ENCODE results near the gene SINHCAF.
"Not testable (repeated sequence)": the region's sequence is repeated elsewhere in the genome, so short reads cannot be mapped to it uniquely, and the experiment has no call there.

The SINHCAF gene

GRCh38 chr12:31249356-31249755 is 76.6 kb downstream of the SINHCAF start:
- Histone ChIP-seq H3K4me3 (ENCODE audit: insufficient read depth, low read depth, low read length, poor library complexity, severe bottlenecking) (no peak overlapping the region), H3K4me1 (ENCODE audit: control insufficient read depth, insufficient read depth, low read length, poor library complexity, severe bottlenecking) (no peaks in the 10 kb centered on the region), H3K36me3 (ENCODE audit: control insufficient read depth, insufficient read depth, low read length) (no peaks in the 10 kb centered on the region), H3K27me3 (replicated peaks; ENCODE audit: control insufficient read depth, insufficient read depth, low read length, poor library complexity, severe bottlenecking) (no peaks in the 10 kb centered on the region), H3K9me3 (ENCODE audit: control insufficient read depth, low read length) (no peaks in the 10 kb centered on the region), H3K27ac (ENCODE audit: insufficient read depth, low read length, poor library complexity, severe bottlenecking) (no peak overlapping the region)
- no peak for DNase-seq

DNA sequence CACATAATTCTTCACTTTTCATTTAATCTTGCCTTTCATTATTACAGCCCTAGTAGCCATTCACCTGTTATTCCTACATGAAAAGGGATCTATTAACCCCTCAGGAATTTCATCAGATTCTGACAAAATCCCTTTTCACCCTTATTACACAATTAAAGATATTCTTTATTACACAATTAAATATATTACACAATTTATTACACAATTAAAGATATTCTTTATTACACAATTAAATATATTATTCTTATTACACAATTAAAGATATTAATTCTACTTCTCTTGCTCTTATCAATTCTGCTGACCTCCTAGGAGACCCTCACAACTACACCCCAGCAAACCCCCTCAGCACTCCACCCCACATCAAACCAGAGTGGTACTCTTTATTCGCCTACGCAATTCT is 77.1 kb downstream of the SINHCAF start:
- H3K27ac ChIP-seq (ENCODE audit: insufficient read depth, low read length, poor library complexity, severe bottlenecking): no peak overlapping the region
- no peaks in the 10 kb centered on the region for H3K27me3 ChIP-seq (replicated peaks; ENCODE audit: control insufficient read depth, insufficient read depth, low read length, poor library complexity, severe bottlenecking)
- no peaks in the 10 kb centered on the region for H3K4me1 ChIP-seq (ENCODE audit: control insufficient read depth, insufficient read depth, low read length, poor library complexity, severe bottlenecking)
- no peaks in the 10 kb centered on the region for H3K36me3 ChIP-seq (ENCODE audit: control insufficient read depth, insufficient read depth, low read length)
- H3K4me3 ChIP-seq (ENCODE audit: insufficient read depth, low read depth, low read length, poor library complexity, severe bottlenecking): no peak overlapping the region
- DNase-seq: no peak
- H3K9me3 ChIP-seq (ENCODE audit: control insufficient read depth, low read length): no peaks in the 10 kb centered on the region

DNA sequence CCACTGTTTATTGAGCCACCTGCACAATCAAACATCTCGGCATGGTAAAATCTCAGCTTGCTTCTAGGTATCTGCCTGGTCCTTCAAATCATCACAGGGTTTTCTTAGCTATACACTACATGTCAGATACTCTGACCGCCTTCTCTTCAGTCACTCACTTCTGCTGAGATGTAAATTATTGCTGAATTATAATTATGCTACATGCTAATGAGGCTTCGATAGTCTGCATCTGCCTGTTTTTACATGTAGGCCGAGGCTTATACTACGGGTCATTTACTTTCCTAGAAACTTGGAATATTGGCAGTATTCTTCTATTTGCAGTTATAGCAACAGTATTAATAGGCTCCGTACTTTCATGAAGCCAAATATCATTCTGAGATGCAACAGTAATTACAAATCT is 77.6 kb downstream of the SINHCAF start:
- H3K27ac ChIP-seq (ENCODE audit: insufficient read depth, low read length, poor library complexity, severe bottlenecking): no peak overlapping the region
- no peaks in the 10 kb centered on the region for H3K9me3 ChIP-seq (ENCODE audit: control insufficient read depth, low read length)
- no peak overlapping the region for H3K4me3 ChIP-seq (ENCODE audit: insufficient read depth, low read depth, low read length, poor library complexity, severe bottlenecking)
- DNase-seq: no peak
- no peaks in the 10 kb centered on the region for H3K27me3 ChIP-seq (replicated peaks; ENCODE audit: control insufficient read depth, insufficient read depth, low read length, poor library complexity, severe bottlenecking)
- H3K4me1 ChIP-seq (ENCODE audit: control insufficient read depth, insufficient read depth, low read length, poor library complexity, severe bottlenecking): no peaks in the 10 kb centered on the region
- H3K36me3 ChIP-seq (ENCODE audit: control insufficient read depth, insufficient read depth, low read length): no peaks in the 10 kb centered on the region

GRCh38 chr12:31246470-31246850 is 79.5 kb downstream of the SINHCAF start:
- Histone ChIP-seq H3K27ac (ENCODE audit: insufficient read depth, low read length, poor library complexity, severe bottlenecking) (no peak overlapping the region), H3K4me3 (ENCODE audit: insufficient read depth, low read depth, low read length, poor library complexity, severe bottlenecking) (no peak overlapping the region)
- no peak for DNase-seq

GRCh38 chr12:31245822-31246469 is 80.0 kb downstream of the SINHCAF start:
- Histone ChIP-seq H3K4me3 (ENCODE audit: insufficient read depth, low read depth, low read length, poor library complexity, severe bottlenecking) (no peak overlapping the region), H3K9me3 (ENCODE audit: control insufficient read depth, low read length) (no peaks in the 10 kb centered on the region), H3K36me3 (ENCODE audit: control insufficient read depth, insufficient read depth, low read length) (no peaks in the 10 kb centered on the region), H3K27me3 (replicated peaks; ENCODE audit: control insufficient read depth, insufficient read depth, low read length, poor library complexity, severe bottlenecking) (no peaks in the 10 kb centered on the region), H3K27ac (ENCODE audit: insufficient read depth, low read length, poor library complexity, severe bottlenecking) (no peak overlapping the region), H3K4me1 (ENCODE audit: control insufficient read depth, insufficient read depth, low read length, poor library complexity, severe bottlenecking) (no peaks in the 10 kb centered on the region)
- DNase-seq: no peak

More at GRCh38 chr12:31246470-31246850, 79.5 kb downstream of the SINHCAF start:
- no peaks in the 10 kb centered on the region for H3K4me1 ChIP-seq (ENCODE audit: control insufficient read depth, insufficient read depth, low read length, poor library complexity, severe bottlenecking)
- no peaks in the 10 kb centered on the region for H3K9me3 ChIP-seq (ENCODE audit: control insufficient read depth, low read length)
- H3K27me3 ChIP-seq (replicated peaks; ENCODE audit: control insufficient read depth, insufficient read depth, low read length, poor library complexity, severe bottlenecking): no peaks in the 10 kb centered on the region
- no peaks in the 10 kb centered on the region for H3K36me3 ChIP-seq (ENCODE audit: control insufficient read depth, insufficient read depth, low read length)

GRCh38 chr12:31242418-31242817 is 83.5 kb downstream of the SINHCAF start:
- H3K9me3 ChIP-seq (ENCODE audit: control insufficient read depth, low read length); H3K4me3 ChIP-seq (ENCODE audit: insufficient read depth, low read depth, low read length, poor library complexity, severe bottlenecking); H3K27ac ChIP-seq (ENCODE audit: insufficient read depth, low read length, poor library complexity, severe bottlenecking); H3K4me1 ChIP-seq (ENCODE audit: control insufficient read depth, insufficient read depth, low read length, poor library complexity, severe bottlenecking); DNase-seq; H3K27me3 ChIP-seq (replicated peaks; ENCODE audit: control insufficient read depth, insufficient read depth, low read length, poor library complexity, severe bottlenecking); H3K36me3 ChIP-seq (ENCODE audit: control insufficient read depth, insufficient read depth, low read length): not testable (repeated sequence)

- no peak overlapping the region for H3K4me3 ChIP-seq (ENCODE audit: insufficient read depth, low read depth, low read length, poor library complexity, severe bottlenecking)
- H3K27me3 ChIP-seq (replicated peaks; ENCODE audit: control insufficient read depth, insufficient read depth, low read length, poor library complexity, severe bottlenecking): no peaks in the 10 kb centered on the region
- H3K4me1 ChIP-seq (ENCODE audit: control insufficient read depth, insufficient read depth, low read length, poor library complexity, severe bottlenecking): no peaks in the 10 kb centered on the region
- DNase-seq: peak in 1 of 3 donors; percentile 13
- H3K36me3 ChIP-seq (ENCODE audit: control insufficient read depth, insufficient read depth, low read length): no peaks in the 10 kb centered on the region
- no peak overlapping the region for H3K27ac ChIP-seq (ENCODE audit: insufficient read depth, low read length, poor library complexity, severe bottlenecking)
- H3K9me3 ChIP-seq (ENCODE audit: control insufficient read depth, low read length): no peaks in the 10 kb centered on the region
Observed at GRCh38 chr12:31238764-31239387, 87.1 kb downstream of the SINHCAF start.

- H3K9me3 ChIP-seq (ENCODE audit: control insufficient read depth, low read length); H3K27ac ChIP-seq (ENCODE audit: insufficient read depth, low read length, poor library complexity, severe bottlenecking); H3K4me3 ChIP-seq (ENCODE audit: insufficient read depth, low read depth, low read length, poor library complexity, severe bottlenecking); H3K36me3 ChIP-seq (ENCODE audit: control insufficient read depth, insufficient read depth, low read length); DNase-seq; H3K4me1 ChIP-seq (ENCODE audit: control insufficient read depth, insufficient read depth, low read length, poor library complexity, severe bottlenecking); H3K27me3 ChIP-seq (replicated peaks; ENCODE audit: control insufficient read depth, insufficient read depth, low read length, poor library complexity, severe bottlenecking): not testable (repeated sequence)
Observed at GRCh38 chr12:31238333-31238732, 87.6 kb downstream of the SINHCAF start.

- DNase-seq: no peak
- H3K4me1 ChIP-seq (ENCODE audit: control insufficient read depth, insufficient read depth, low read length, poor library complexity, severe bottlenecking): no peaks in the 10 kb centered on the region
- H3K9me3 ChIP-seq (ENCODE audit: control insufficient read depth, low read length): no peaks in the 10 kb centered on the region
- H3K4me3 ChIP-seq (ENCODE audit: insufficient read depth, low read depth, low read length, poor library complexity, severe bottlenecking): no peak overlapping the region
- H3K36me3 ChIP-seq (ENCODE audit: control insufficient read depth, insufficient read depth, low read length): no peaks in the 10 kb centered on the region
- H3K27me3 ChIP-seq (replicated peaks; ENCODE audit: control insufficient read depth, insufficient read depth, low read length, poor library complexity, severe bottlenecking): no peaks in the 10 kb centered on the region
- no peak overlapping the region for H3K27ac ChIP-seq (ENCODE audit: insufficient read depth, low read length, poor library complexity, severe bottlenecking)
Observed at GRCh38 chr12:31236998-31237637, 88.8 kb downstream of the SINHCAF start.

DNA sequence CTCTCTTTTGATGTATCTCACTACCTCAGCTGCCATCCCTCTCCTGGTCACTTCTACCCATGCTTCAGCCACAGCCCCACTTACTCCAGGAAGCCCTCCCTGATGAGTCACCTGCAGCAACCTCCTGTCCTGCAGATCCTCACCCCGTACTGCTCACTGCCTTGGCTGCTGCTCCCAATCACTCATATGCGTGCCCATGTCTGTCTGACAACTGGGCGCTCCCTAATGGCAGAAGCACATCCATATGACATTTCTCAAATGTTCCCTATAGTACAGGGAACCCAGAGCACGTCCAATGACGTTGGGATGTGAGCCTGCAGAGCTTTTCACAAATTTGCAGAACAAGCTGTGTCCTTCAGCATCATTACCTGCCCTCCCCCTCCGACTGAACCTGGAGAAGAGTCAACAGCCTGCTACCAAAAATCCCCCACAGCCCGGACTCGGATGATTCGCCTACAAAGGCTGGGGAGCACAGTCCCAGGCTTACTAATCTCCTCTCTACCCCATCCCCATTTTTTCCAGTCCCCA is 90.0 kb downstream of the SINHCAF start:
- Histone ChIP-seq H3K4me1 (ENCODE audit: control insufficient read depth, insufficient read depth, low read length, poor library complexity, severe bottlenecking) (no peaks in the 10 kb centered on the region), H3K27me3 (replicated peaks; ENCODE audit: control insufficient read depth, insufficient read depth, low read length, poor library complexity, severe bottlenecking) (no peaks in the 10 kb centered on the region), H3K9me3 (ENCODE audit: control insufficient read depth, low read length) (no peaks in the 10 kb centered on the region), H3K36me3 (ENCODE audit: control insufficient read depth, insufficient read depth, low read length) (no peaks in the 10 kb centered on the region), H3K4me3 (ENCODE audit: insufficient read depth, low read depth, low read length, poor library complexity, severe bottlenecking) (no peak overlapping the region), H3K27ac (ENCODE audit: insufficient read depth, low read length, poor library complexity, severe bottlenecking) (no peak overlapping the region)
- no peak for DNase-seq

Measured in effector memory CD4-positive, alpha-beta T cell (primary cell).